GM21786 (cell line): Measurements from ENCODE around the gene F2.
A peak's percentile ranks its signal among the peaks of the same experiment; 100 is the strongest.
"Not testable (repeated sequence)": the region's sequence is repeated elsewhere in the genome, so short reads cannot be mapped to it uniquely, and the experiment has no call there.

Source experiments
- ATAC-seq: cut with Tn5 transposase; IDR thresholded peaks from one replicate; pipeline ENCODE4 v1.9.1; 2021; ENCODE audit not compliant: unreplicated experiment

F2 gene

DNA sequence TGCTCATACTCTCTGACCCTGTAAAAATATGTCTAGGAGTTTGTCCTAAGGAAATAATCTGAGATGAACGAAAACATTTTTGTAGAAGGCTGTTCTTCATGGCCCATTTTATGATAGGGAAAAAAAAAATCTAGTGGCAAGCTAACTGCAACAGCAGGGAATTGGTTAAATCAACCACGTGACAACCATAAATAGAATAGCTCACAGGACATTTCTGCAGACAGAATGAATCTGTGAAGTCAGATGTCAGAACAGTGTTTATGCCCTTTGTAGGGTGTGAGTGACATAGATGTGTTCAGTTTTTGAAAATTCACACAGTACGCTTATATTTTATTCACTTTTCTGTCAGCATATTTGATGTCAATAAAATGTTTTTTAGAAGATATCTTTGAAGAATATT, 34.6 kb upstream of the F2 start:
- ATAC-seq: no peak

- ATAC-seq: no peak
These were observed 31.9 kb upstream of the F2 start for GRCh38 chr11:46686886-46687795.

- no peak for ATAC-seq
These were observed 28.3 kb upstream of the F2 start for GRCh38 chr11:46690702-46691101.

DNA sequence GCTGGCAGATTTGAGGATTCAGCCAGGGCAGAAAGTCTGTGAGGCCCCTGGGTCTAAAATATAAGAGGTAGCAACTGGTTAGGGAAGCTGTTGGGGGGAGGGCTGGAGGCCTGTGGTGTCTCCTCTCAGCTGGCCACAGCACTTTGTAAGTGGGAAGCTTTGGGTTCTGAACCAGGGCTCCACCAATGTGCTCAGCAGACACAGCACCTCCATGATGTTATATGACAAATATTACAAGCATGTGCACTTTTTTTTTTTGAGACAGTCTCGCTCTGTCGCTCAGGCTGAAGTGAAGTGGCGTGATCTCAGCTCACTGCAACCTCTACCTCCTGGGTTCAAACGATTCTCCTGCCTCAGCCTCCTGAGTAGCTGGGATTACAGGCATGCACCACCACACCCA, 26.6 kb upstream of the F2 start:
- ATAC-seq: no peak

- ATAC-seq: no peak
These were observed 25.4 kb upstream of the F2 start for GRCh38 chr11:46693597-46694012.

DNA sequence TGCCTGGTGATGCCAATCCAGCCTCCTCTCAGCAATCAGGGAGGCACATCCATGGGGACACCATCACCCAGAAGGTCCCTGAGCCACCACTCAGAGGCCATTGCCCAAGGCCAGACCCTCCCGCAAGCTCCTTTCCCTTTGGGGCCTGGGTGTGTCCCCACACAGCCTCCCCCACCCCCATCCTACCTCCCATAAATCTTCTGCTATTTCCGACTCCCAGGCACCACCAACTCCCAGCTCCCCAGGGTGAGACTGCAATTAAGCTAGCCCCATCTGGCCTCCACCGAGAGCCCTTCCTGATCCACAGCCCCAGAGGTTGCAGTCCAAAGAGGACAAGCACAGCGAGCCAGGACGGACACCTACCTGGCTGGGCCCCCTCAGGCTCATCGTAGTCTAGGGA, 24.9 kb upstream of the F2 start:
- ATAC-seq: no peak

GRCh38 chr11:46694607-46695006, 24.4 kb upstream of the F2 start:
- ATAC-seq: no peak

GRCh38 chr11:46695345-46696211, 23.4 kb upstream of the F2 start:
- no peak for ATAC-seq

DNA sequence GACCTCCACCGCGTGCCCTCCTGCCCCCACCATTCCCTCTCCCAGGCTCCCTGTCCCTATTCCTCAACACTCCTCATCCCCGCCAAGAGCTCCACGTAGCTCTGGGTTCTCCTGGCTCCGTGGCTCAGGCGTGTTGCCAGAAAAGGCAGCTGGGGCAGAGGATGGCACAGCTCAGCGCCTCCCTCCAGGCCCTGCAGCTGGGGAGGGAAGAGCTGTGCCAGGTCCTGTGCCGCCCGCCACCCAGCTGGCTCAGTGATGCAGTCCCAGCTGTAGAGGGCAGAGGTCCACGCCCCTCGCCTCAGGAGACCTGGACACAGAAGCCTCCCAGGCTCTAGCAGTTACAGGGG, 22.8 kb upstream of the F2 start:
- ATAC-seq: no peak

DNA sequence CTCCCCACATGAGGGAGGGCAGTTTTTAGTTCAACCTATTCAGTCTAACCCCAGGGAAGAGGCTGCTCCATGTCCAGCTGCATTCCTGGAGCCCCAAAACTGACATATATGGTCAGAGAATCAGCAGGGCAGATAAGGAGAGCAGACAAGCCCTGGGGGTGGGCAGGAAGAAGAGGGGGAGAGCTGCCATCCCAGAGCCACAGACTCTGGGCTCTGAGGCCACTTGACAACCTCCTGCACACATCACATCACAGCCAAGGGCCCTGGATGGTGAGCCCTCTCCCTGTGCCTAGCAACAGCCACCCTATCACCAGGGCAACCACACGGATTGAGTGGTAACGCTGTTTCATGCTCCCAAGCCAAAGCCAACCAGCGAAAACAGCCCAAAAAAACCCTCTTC, 21.7 kb upstream of the F2 start:
- no peak for ATAC-seq

- no peak for ATAC-seq
These were observed 21.3 kb upstream of the F2 start for GRCh38 chr11:46697723-46698122.

DNA sequence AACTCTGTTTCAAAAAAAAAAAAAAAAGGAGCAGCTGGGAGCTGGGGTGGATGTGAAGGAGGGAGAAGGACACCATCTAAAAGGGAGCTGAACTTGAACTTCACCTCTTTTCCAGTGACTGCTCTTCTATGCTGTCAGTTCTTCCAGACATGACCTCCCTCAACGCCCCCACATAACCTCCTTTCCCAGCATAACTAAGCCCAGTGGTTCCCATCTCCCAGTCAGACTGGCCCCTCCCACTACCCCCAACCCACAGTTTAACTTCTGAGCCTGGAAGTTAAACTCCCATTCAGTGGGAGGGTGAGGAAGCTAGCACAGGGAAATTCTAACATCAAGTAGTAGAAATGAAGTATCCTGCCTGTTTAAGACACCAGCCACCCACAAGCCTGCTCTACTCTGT, 20.4 kb upstream of the F2 start:
- no peak for ATAC-seq

DNA sequence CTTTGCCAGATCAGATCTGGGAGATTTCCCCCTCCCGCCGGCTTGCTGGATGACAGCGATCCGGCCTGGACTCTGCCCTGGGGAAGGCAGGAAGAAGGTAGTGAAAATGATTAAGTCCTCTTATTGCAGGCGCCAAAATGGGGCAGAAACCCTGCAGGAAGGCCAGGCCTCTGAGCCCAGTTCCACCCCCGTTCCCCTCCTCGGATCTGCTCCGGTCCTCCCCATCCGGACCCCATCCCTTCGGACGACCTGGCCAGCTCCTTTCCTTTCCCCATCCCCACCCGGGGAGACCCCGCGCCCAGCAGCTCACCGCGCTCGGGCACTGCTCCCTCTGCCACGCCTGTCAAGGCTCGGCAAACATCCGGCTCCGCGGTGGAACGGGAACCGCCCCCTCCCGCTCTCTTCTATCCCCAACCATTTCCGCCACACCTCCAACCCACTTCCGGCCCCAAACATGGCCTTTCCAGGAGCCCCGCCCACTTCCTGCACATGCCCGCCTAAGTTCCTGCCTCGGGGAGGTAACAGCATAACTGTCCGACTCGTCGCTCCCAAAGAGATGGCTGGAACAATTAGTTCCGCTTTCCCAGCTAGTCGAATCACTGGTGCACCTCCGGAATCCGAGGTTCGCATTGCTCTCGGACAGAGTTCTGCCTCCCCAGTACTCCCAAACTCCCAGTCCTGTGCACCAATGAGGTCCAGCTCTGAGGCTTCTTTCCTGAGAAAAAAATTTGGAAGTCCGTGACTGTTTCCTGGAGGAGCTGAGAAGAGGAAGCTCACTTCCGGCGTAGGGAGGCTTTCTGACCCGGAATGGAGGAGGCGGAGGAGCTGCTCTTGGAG, 18.6 kb upstream of the F2 start, which contains the start of the genes ARHGAP1 and ZNF408:
TSS of gene ARHGAP1 (minus strand) at position 379 of the 837 bp plus-strand sequence. CDS start 4,512 bp downstream, outside the sequence.
TSS of gene ZNF408 (plus strand) at position 791 of the 837 bp plus-strand sequence. CDS start at position 808, 17 bp downstream.
- ATAC-seq: peak; percentile 94

- no peak for ATAC-seq
These were observed 17.8 kb upstream of the F2 start for GRCh38 chr11:46701078-46701654.

GRCh38 chr11:46705070-46705688, 13.8 kb upstream of the F2 start:
- no peak for ATAC-seq

DNA sequence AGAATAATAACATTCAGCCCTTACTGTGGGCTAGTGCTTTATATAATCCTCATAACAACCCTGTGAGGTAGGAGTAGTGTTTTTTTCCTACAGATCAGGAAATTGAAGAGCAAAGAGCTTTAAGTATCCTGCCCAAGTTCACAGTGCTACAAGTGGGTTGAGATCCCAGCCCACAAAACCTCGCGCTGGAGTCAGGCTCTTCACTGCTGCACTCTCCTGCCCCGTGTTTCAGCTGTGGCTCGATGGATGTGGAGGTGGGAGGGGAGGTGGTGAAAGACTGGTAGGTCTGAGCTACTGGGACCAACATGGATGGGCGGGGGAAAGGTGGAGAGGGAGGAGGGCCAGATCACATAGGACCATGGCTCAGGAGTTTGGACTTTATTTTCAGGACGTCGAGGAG, 12.1 kb upstream of the F2 start:
- no peak for ATAC-seq

DNA sequence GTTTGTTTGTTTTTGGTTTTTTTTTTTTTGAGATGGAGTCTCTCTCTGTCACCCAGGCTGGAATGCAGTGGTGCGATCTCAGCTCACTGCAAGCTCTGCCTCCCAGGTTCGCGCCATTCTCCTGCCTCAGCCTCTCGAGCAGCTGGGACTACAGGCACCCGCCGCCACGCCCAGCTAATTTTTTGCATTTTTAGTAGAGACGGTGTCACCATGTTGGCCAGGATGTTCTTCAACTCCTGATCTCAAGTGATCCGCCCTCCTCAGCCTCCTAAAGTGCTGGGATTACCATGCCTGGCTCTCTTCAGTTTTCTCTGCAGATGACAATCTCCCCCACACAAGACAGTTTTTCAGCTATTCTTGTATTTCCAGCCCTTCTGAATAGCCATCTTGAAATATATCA, 9.7 kb upstream of the F2 start:
- not testable (repeated sequence) for ATAC-seq

- ATAC-seq: no peak
These were observed 8.2 kb upstream of the F2 start for GRCh38 chr11:46710821-46711269.

DNA sequence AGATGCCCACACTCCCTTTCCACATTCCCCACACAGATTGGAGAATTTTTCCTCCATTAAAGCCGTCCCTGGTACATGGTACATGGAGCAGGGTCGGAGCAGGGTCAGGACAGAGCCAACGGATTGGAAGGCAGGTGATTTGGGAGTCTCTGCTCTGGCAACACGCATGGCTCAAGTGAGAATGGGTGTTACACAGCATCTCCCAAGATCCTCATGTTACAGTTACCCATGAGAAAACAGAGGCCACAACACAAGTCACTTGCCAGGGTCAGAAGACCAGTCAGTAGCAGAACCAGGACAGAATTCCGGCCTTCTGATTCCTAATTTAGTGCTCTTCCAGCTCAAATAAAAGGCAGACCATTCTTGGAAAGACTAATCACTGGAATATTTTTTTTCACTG, 7.7 kb upstream of the F2 start:
- no peak for ATAC-seq
